SK-N-MC (cell line): Measurements from ENCODE around the gene ERFL.

Source experiments
- DNase-seq: peaks from one replicate; pipeline ENCODE4 v3.0.0-alpha.2; 2011; ENCODE audit warnings: low read depth, low spot score
- H3K27ac ChIP-seq: fragments of 200-600 bp; sonication (generic); 2 replicates; pipeline ENCODE4 v1.5.1; 2016; ENCODE audit warnings: mixed run types
- H3K36me3 ChIP-seq: fragments of 200-600 bp; sonication (generic); 2 replicates; pipeline ENCODE4 v1.6.1; 2017; ENCODE audit warnings: antibody characterized with exemption, low read length, mixed read lengths; ENCODE audit not compliant: insufficient read depth
- H3K4me3 ChIP-seq: fragments of 200-600 bp; sonication (generic); 2 replicates; pipeline ENCODE4 v1.5.1; 2016
- H3K9ac ChIP-seq: fragments of 200-600 bp; sonication (generic); 2 replicates; pipeline ENCODE4 v1.8.0; 2017; ENCODE audit warnings: mixed run types, mixed read lengths; ENCODE audit not compliant: insufficient read length
- H3K9me3 ChIP-seq: fragments of 200-600 bp; sonication (generic); 2 replicates; pipeline ENCODE4 v1.6.1; 2017; ENCODE audit warnings: low read depth, mild to moderate bottlenecking, antibody characterized with exemption, low read length, moderate library complexity, mixed read lengths
- EZH2 ChIP-seq: fragments of 200-600 bp; sonication (generic); IDR thresholded peaks from one replicate; pipeline ENCODE4 v1.6.1; 2017; ENCODE audit warnings: antibody characterized with exemption
- FOXP2 ChIP-seq: optimal IDR thresholded peaks from 2 replicates; pipeline ENCODE3; 2011; ENCODE audit warnings: mild to moderate bottlenecking, moderate library complexity; ENCODE audit not compliant: insufficient read depth; ENCODE audit errors: extremely low read length, control extremely low read depth
- POLR2AphosphoS5 ChIP-seq: IDR thresholded peaks from 2 replicates; pipeline ENCODE4 v1.6.1; 2012; ENCODE audit warnings: mild to moderate bottlenecking, low read depth, low read length, borderline replicate concordance

The ERFL gene

DNA sequence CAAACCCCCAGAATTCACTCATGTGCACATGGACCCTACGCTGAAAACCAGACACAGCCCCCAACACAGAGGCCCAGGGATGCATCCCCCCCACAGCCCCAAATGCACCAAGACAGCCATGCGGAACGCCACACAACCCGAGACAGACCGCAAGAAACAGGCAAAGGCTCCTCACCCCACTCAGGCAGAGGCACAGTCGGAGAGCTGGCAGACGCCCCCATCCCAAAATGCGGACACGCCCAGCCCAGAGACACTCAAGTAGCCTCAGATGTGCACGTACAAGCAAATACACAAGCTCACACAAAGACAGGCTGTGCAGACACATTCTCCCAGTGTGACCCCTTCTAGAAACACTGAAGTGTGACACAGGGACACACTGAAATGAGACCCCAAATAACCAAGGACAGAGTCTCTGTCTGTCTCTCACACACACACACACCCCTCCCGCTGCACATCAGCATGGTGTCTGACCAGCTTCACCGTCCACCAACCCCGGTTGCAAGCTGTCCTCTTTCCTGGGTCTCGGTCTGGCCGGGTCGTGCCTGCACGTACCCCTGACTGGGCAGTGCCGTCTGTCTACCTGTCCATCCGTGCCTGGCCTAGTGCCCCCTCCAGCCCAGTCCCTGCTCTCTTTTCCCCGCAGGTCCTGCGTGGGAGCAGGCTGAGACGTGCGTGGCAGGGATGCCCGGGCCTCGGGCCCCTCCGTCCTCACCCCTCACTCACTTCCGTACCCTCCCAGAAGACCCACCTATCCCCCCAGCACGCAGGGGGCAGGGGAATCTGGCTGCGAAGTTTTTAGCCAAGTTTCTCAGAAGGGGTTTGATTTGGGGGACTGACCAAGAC is 16.1 kb downstream of the ERFL start:
- H3K4me3 ChIP-seq: no peak overlapping the region
- DNase-seq: no peak
- no peak overlapping the region for H3K9ac ChIP-seq
- no peak overlapping the region for H3K27ac ChIP-seq
- TF ChIP-seq EZH2 (no peak), POLR2AphosphoS5 (no peak), FOXP2 (no peak)
- H3K36me3 ChIP-seq: no peaks in the 10 kb centered on the region
- no peaks in the 10 kb centered on the region for H3K9me3 ChIP-seq

- TF ChIP-seq FOXP2: no peak
- no peak for TF ChIP-seq EZH2
- no peak for TF ChIP-seq POLR2AphosphoS5
- H3K4me3 ChIP-seq: no peak overlapping the region
- no peaks in the 10 kb centered on the region for H3K9me3 ChIP-seq
- H3K27ac ChIP-seq: no peak overlapping the region
- H3K9ac ChIP-seq: no peak overlapping the region
- peaks cover 4% of the 10 kb centered on the region; the same call in 1 of the 2 replicates for H3K36me3 ChIP-seq
- no peak for DNase-seq
These were observed 17.0 kb downstream of the ERFL start for GRCh38 chr19:41910992-41911888.

DNA sequence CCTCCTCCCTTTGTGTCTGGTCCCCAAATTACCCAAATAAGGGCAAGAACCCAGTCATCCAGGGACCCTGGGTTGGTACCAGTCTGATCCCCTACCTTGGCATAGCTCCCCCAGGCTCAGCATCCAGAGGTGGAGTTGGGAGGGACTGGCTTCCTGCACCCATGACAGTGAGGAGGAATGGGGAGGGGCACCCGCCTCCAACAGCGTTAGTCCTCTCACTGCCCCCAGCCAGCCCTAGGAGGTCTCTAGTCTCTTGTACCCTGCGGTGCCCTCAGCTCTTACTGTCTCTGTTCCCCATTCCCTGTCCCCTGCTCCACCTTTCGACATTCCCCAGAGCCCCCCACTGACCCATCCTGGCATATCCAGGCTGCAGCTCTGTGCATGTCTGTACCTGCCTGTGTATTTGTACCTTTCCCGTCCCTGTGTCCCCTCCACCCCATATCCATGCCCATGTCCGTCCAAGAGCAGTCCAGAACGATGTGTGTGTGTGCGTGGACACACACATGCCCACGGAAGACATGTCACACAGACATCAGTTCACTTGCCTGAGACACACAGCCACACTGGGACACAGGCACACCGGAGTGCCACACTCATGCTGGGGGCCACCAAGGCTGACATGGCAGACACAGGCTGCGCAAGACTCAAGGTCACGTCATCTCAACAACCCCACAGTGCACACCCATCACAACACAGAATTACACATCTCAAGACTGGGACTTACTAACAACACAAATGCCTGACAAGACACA is 17.8 kb downstream of the ERFL start:
- Histone ChIP-seq H3K27ac (no peak overlapping the region), H3K9ac (no peak overlapping the region), H3K9me3 (no peaks in the 10 kb centered on the region), H3K36me3 (peaks cover 6% of the 10 kb centered on the region; the same call in 1 of the 2 replicates), H3K4me3 (no peak overlapping the region)
- no peak for DNase-seq
- TF ChIP-seq FOXP2 (no peak), POLR2AphosphoS5 (no peak; the same call in 1 of the 2 replicates), EZH2 (no peak)

GRCh38 chr19:41909706-41910105 is 18.5 kb downstream of the ERFL start:
- no peak overlapping the region for H3K27ac ChIP-seq
- no peaks in the 10 kb centered on the region for H3K9me3 ChIP-seq
- H3K9ac ChIP-seq: no peak overlapping the region
- H3K36me3 ChIP-seq: peaks cover 13% of the 10 kb centered on the region; the same call in 1 of the 2 replicates
- no peak for DNase-seq
- no peak for TF ChIP-seq POLR2AphosphoS5
- TF ChIP-seq EZH2: no peak
- no peak for TF ChIP-seq FOXP2
- H3K4me3 ChIP-seq: no peak overlapping the region

- DNase-seq: no peak
- TF ChIP-seq POLR2AphosphoS5: no peak
- no peak for TF ChIP-seq FOXP2
- no peak for TF ChIP-seq EZH2
- Histone ChIP-seq H3K36me3 (peaks cover 21% of the 10 kb centered on the region; the same call in 1 of the 2 replicates), H3K9me3 (no peaks in the 10 kb centered on the region), H3K4me3 (no peak overlapping the region), H3K9ac (no peak overlapping the region), H3K27ac (no peak overlapping the region)
These were observed 19.4 kb downstream of the ERFL start for GRCh38 chr19:41908724-41909464.

- DNase-seq: no peak
- Histone ChIP-seq H3K4me3 (no peak overlapping the region), H3K9me3 (no peaks in the 10 kb centered on the region), H3K27ac (no peak overlapping the region), H3K9ac (no peak overlapping the region), H3K36me3 (peaks cover 29% of the 10 kb centered on the region; the same call in 1 of the 2 replicates)
- TF ChIP-seq POLR2AphosphoS5 (no peak), EZH2 (no peak), FOXP2 (no peak)
These were observed 20.1 kb downstream of the ERFL start for GRCh38 chr19:41907994-41908615.
